HepG2 (cell line): ENCODE data around the gene SIVA1.

Experiments used
- CTCF ChIP-seq: sonication (generic); formaldehyde crosslinking; IDR thresholded peaks from 2 replicates; pipeline ENCODE4 v1.5.0; 2020; ENCODE audit warnings: mild to moderate bottlenecking, missing genetic modification reagents, moderate library complexity
- DMAP1 ChIP-seq: IDR thresholded peaks from 2 replicates; pipeline ENCODE4 v1.6.1; 2016
- STAT6 ChIP-seq: sonication (generic); formaldehyde crosslinking; IDR thresholded peaks from 2 replicates; pipeline ENCODE4 v1.4.0; 2020; ENCODE audit warnings: missing genetic modification reagents, mild to moderate bottlenecking, borderline replicate concordance
- ZKSCAN5 ChIP-seq: sonication (generic); formaldehyde crosslinking; IDR thresholded peaks from 2 replicates; pipeline ENCODE4 v1.5.1; 2020; ENCODE audit warnings: mild to moderate bottlenecking, missing genetic modification reagents
- TF ChIP-seq, protein P1 (sequence below), 2 experiments: sonication (generic) in 1 of 2; formaldehyde crosslinking in 1 of 2; IDR thresholded peaks; 2 replicates each; pipeline versions ENCODE4 v1.4.0 to v1.6.1; 2018 to 2020; ENCODE audit warnings: missing genetic modification reagents in 2 of 2, borderline replicate concordance in 1 of 2, low read depth in 1 of 2, mild to moderate bottlenecking in 1 of 2, missing biosample characterization in 1 of 2
- TF ChIP-seq, protein P2 (sequence below): sonication (generic); formaldehyde crosslinking; IDR thresholded peaks from 2 replicates; pipeline ENCODE4 v1.5.0; 2020; ENCODE audit warnings: missing genetic modification reagents, mild to moderate bottlenecking, borderline replicate concordance

DNA sequence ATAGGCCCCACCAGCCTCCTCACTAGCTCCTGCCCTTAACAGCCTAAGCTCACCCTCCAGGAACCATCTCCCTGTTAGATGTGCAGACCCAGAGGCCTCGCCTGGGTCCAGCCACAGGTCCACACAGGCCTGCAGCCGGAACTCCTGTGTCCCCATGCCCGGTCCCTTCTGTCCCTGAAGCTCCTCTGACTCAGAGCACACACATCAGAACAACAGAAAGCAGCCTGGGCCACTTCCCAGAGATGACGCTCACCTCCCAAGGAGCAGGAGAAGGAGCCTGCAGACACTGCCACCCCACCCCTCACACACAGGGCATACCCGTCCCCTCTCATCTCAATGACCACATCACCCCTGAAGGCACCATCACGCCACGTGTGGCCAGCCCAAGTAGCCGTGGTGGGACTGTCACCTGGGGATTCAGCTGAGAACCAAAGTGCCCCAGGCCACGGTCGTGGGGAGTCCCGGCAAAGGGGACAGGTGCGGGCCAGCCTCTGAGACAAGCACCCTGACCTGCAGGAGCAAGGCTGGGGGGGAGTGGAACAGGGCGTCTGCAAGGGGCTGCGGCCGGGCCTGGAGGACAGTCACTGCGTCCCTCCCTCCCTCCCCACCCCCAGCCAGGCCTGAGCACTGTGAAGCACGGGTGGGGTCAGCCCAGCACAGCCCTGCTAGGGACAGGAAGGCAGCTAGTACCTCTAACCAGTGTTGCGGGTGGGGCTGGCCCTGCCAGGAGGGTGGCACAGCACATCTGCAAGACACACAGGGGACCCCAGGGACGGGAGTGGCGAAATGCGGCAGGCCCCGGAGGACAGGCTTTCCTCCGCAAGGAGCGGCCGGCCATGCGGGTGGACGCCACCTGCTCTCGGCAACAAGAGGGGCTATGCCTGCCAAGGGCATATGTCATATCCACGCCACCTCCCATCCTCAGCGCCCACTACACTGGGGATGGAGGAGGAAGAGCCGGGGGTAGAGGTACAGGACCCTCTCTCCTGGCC lies 37.1 kb downstream of the SIVA1 start:
- TF ChIP-seq CTCF, result no peak
- TF ChIP-seq DMAP1 (CRISPR knock-in tag), result no peak
- TF ChIP-seq, protein P1, sequence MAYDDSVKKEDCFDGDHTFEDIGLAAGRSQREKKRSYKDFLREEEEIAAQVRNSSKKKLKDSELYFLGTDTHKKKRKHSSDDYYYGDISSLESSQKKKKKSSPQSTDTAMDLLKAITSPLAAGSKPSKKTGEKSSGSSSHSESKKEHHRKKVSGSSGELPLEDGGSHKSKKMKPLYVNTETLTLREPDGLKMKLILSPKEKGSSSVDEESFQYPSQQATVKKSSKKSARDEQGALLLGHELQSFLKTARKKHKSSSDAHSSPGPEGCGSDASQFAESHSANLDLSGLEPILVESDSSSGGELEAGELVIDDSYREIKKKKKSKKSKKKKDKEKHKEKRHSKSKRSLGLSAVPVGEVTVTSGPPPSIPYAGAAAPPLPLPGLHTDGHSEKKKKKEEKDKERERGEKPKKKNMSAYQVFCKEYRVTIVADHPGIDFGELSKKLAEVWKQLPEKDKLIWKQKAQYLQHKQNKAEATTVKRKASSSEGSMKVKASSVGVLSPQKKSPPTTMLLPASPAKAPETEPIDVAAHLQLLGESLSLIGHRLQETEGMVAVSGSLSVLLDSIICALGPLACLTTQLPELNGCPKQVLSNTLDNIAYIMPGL (CRISPR knock-in tag; IDR thresholded peaks at IDR 0.05; ENCODE audit: borderline replicate concordance in 1 of 2, low read depth in 1 of 2), result no peak
- TF ChIP-seq, protein P2, sequence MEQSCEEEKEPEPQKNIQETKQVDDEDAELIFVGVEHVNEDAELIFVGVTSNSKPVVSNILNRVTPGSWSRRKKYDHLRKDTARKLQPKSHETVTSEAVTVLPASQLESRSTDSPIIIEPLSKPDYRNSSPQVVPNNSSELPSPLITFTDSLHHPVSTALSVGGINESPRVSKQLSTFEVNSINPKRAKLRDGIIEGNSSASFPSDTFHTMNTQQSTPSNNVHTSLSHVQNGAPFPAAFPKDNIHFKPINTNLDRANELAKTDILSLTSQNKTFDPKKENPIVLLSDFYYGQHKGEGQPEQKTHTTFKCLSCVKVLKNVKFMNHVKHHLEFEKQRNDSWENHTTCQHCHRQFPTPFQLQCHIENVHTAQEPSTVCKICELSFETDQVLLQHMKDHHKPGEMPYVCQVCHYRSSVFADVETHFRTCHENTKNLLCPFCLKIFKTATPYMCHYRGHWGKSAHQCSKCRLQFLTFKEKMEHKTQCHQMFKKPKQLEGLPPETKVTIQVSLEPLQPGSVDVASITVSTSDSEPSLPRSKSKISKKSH (CRISPR knock-in tag), result no peak
- no peak for TF ChIP-seq ZKSCAN5
- no peak for TF ChIP-seq STAT6 (CRISPR knock-in tag)
